ENCODE data around the gene TTLL10.

GRCh38 chr1:1132956-1133750 is 40.5 kb upstream of the TTLL10 start:
- TF ChIP-seq CTCF (optimal IDR thresholded peaks at IDR 0.05 in 1 of 3, IDR thresholded peaks at IDR 0.05 in 1 of 3, conservative IDR thresholded peaks at IDR 0.05 in 1 of 3; ENCODE audit: extremely low read depth in 1 of 3, insufficient read depth in 2 of 3, low read length in 3 of 3) (no peak), EZH2 (IDR thresholded peaks at IDR 0.05; ENCODE audit: low read length) (no peak)

Data from keratinocyte (primary cell).